GM23248 (cell line): ENCODE data around the gene DPP6.

Experiments
- EZH2 ChIP-seq: fragments of 200-600 bp; sonication (generic); IDR thresholded peaks from 2 replicates; pipeline ENCODE4 v1.6.1; 2018; ENCODE audit warnings: antibody characterized with exemption, mild to moderate bottlenecking; ENCODE audit not compliant: insufficient read depth, poor library complexity, severe bottlenecking
- EZH2phosphoT487 ChIP-seq: fragments of 200-600 bp; sonication (generic); IDR thresholded peaks from 2 replicates; pipeline ENCODE4 v1.6.1; 2018; ENCODE audit warnings: antibody characterized with exemption, moderate library complexity, mild to moderate bottlenecking, low read depth; ENCODE audit not compliant: insufficient read depth

GRCh38 chr7:154817224-154817896 lies 765.2 kb downstream of the DPP6 start:
- TF ChIP-seq EZH2 (no peak), EZH2phosphoT487 (no peak)
